Inflammatory macrophage treated with lipopolysaccharide for 4 hours (primary cell): ENCODE results near the gene CDCP1.

Source experiments
- DNase-seq: peaks from one replicate; pipeline ENCODE4 v3.0.0-alpha.2; 2020

Gene CDCP1, protein sequence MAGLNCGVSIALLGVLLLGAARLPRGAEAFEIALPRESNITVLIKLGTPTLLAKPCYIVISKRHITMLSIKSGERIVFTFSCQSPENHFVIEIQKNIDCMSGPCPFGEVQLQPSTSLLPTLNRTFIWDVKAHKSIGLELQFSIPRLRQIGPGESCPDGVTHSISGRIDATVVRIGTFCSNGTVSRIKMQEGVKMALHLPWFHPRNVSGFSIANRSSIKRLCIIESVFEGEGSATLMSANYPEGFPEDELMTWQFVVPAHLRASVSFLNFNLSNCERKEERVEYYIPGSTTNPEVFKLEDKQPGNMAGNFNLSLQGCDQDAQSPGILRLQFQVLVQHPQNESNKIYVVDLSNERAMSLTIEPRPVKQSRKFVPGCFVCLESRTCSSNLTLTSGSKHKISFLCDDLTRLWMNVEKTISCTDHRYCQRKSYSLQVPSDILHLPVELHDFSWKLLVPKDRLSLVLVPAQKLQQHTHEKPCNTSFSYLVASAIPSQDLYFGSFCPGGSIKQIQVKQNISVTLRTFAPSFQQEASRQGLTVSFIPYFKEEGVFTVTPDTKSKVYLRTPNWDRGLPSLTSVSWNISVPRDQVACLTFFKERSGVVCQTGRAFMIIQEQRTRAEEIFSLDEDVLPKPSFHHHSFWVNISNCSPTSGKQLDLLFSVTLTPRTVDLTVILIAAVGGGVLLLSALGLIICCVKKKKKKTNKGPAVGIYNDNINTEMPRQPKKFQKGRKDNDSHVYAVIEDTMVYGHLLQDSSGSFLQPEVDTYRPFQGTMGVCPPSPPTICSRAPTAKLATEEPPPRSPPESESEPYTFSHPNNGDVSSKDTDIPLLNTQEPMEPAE

DNA sequence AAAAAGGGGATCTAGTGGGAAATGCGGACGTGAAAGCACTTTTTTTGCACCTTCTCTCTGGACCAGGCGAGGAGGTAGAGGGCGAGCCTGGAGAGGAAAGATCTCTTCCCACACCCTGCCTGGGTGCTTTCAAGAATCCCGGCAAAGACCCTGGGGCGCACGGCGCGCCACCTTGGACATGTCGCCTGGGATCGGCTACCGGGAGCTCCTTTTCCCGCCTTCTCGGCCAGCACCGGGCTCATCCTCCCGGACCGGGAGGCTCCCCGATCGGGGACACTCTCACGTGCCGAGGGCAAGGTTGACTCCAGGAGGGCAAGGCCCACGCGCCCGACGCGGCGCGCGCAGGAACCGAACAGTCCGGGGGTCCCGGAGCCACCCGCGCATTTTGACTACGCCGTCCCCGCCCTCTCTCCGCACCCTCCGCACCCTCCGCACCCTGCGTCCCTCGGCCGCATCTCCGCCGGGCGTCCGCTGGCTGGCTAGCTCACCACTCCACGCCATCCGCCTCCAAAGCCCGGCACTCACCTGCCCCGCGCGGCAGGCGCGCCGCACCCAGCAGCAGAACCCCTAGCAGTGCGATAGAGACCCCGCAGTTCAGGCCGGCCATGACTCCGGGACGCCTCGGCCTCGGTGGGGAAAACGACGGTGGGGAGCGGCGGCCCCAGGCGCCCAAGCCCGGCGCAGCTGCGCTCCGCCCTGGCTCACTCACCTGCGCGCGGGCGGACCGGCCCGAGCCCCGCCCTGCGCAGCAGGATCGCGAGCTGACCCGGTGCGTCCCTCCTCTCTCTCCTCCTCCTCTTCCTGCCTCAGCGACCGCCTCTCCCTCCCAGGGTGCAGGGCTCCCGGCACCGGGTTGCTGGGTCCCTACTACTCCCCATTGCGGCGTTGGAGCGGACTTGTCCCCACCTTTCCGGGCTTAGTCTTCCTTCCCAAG lies at the start of gene CDCP1:
Gene CDCP1, minus strand, starts transcription at position 698 of the 934 bp plus-strand sequence. Its CDS starts 91 bp downstream, at position 607.
- DNase-seq: no peak

DNA sequence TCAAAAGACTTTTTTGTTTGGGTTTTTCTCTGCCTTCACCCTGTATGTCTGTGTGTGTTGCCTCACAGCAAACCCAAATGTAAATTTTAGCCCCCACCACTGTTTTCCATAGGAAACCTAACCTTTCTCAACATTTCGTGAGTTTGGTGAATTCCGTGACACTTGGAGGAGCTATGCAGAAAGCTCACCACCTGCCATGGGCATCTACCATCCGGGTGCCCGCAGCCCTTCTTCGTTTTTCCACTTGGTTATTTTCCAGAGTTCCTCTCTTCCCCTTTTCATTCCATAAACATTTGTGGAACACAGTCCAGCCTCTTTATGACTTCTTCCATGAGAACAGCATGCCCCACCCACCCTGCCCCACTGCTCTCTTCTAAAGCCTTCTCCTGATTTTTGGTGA lies 48.6 kb upstream of the CDCP1 start:
- no peak for DNase-seq

DNA sequence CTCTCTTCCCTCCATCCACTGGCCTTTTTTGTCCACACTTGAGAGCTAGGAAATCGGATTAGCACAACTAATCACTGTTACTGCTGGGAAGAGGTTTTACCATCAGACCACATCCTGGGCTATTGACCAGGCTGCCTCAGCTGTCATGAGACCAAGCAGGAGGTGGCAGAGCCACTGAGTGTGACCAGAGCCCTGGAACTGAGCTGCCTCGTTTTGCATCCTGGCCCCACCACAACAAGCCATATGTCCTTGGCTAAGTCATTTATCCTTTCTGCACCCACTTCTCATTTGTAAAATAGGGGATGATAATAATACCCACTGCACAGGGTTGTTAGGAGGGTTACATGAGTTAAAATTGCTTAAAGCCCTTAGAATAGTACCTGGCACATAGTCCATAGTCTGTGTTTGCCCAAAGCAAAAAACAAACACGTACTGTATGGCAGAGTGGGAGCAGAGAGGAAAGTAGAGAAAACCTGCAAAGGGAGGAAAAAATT lies 45.8 kb upstream of the CDCP1 start:
- DNase-seq: no peak

DNA sequence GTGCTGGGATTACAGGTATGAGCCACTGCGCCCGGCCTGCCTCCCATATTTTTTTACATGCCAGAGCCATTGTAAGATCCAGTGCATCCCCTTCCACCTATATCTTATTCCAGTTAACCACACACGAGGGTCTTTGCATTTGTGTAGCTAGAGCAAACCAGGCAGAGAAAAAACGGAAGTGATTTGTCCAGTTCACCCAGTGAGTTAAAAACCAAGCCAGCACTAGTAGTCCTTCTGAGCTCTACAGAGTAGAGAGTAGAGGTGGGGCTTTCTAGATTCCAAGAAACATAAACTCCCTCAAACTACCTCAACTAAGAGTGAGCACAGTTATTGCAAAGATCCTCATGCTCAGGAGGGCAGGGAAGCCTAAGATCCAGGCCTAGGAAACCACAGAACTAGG lies 45.2 kb upstream of the CDCP1 start:
- DNase-seq: no peak

DNA sequence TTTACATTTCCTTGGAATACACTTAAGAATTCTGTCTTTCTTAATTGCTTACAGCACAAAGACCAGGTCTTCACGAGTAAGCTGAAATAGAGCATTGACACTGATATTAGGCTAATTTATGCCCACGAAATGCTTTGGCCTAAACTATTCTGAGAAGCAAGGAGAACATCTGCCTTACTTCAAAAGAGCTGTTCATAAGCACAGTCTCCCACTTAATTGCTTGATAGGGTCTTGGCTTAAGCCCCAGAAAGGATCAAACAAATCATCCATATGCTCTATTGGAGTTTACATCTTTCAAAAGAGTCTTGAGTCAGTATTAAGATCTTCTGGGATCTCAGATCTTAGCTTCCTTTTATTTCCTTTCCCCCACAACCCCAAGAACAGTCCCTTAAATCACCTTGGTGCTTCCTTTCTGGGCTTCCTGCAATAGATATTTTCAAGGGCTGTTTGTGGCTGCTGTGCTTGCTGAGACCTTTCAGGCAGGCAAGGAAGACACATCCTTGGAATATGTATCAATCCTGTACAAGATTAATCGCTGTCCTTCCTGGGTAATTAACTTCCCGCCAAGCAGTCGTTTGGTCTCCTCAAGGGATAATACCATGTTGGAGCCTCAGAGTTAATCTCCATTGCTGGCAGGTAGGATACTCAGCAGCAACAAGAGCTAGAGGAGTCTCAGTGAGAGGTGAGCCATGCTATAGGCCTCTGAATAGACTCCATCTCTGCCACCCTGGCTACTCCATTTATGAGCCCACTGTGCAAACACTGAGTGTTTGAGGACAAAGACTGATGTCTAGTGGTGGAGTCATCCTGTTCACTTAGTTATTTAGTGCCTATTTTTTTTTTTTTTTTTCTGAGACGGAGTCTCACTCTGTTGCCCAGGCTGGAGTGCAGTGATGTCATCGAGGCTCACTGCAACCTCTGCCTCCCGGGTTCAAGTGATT lies 42.8 kb upstream of the CDCP1 start:
- DNase-seq: no peak

DNA sequence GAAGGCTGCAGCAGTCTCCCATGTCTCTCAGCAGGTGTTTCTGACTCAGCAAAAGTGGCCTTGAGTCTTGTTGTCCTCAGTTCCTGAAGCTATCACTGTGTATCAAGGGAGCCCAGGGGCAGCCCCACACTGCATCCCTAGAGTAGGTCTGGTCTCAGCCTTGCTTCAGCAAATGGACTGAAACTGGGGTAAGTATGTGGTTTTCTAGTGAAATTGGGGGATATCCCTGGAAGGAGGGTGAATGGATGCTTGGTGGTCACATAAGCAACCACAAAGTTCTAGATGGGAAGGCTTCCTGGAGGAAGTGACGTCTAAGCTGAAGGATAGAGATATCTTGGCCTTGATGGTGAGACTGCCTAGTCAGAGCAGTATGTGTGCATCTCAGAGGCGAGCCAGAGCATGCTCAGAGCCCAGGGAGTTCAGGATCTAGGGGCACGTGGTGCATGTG lies 41.5 kb upstream of the CDCP1 start:
- peak; percentile 22 for DNase-seq

DNA sequence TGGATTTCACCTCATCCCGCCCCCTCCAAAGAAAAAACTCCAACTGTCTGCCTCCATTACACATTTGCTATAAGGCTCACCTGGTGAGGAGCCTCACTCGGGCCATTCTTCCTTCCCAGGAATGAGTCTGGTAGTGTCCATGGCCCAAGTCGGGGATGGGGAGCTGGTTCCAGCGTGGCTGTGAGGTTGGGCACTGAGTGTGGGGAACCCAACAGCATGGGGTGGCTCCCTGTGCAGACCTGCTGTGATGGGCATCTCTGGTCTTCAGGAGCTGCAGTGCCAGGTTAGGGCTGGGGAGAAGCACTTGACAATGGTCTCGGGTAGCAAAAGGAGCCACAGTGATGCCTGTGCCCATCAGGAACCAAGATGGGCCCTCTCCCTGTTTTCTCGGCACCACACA lies 40.7 kb upstream of the CDCP1 start:
- no peak for DNase-seq

DNA sequence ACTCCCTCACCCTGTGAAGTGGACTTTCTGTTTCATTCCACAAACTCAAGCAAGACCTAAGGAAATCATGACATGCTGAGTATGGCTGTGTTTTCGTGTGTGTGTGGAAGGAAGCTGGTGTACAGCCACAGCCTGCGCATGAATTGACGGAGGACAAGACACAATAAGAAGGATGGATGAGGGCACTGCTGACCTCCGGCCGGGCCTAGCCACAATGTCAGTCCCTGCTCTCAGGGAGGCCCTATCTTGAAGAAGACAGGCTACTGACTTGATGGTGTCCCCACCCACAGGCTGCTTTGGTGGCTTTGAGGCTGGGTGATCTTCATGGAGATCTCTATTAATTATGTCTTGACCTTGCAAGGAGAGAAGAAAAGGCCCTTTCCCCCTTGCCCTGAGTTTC lies 39.3 kb upstream of the CDCP1 start:
- DNase-seq: no peak

DNA sequence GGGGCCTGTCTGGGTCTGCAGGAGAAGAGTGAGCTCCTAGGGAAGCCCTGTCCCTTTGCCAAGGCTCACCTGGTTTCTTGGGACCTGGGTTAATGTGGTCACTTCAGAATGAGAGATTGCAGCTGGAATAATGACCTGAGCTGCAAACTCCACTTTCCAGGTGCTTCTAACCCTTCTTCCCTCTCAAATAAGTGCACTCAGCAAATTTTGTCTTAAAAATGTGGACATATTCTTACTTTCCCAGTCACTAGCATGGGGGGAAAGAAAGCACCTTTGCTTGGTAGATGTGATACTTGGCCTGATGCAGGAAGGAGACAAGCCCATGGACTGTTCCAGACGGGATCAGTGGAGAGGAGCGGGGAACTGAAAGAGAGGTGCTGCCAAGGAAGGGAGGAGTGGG lies 38.9 kb upstream of the CDCP1 start:
- no peak for DNase-seq

DNA sequence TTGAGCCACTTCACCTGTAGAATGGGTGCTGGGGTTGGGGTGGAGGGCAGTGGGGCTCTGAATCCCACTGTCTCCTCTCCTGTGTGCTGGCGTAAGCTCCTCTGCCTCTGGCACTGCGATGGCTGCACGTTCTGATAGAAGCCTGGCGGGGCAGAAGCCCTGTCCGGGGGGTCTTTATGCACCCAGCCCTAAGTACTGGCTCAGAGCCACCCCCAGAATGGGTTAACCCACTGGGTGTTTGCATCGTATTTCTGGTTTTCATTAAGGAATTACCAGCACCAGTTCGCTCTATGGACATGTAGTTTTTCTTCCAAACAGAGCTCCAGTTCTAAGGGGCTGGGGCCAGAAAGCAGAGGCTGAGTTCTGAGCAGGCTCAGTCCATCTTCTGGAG lies 37.7 kb upstream of the CDCP1 start:
- DNase-seq: no peak

DNA sequence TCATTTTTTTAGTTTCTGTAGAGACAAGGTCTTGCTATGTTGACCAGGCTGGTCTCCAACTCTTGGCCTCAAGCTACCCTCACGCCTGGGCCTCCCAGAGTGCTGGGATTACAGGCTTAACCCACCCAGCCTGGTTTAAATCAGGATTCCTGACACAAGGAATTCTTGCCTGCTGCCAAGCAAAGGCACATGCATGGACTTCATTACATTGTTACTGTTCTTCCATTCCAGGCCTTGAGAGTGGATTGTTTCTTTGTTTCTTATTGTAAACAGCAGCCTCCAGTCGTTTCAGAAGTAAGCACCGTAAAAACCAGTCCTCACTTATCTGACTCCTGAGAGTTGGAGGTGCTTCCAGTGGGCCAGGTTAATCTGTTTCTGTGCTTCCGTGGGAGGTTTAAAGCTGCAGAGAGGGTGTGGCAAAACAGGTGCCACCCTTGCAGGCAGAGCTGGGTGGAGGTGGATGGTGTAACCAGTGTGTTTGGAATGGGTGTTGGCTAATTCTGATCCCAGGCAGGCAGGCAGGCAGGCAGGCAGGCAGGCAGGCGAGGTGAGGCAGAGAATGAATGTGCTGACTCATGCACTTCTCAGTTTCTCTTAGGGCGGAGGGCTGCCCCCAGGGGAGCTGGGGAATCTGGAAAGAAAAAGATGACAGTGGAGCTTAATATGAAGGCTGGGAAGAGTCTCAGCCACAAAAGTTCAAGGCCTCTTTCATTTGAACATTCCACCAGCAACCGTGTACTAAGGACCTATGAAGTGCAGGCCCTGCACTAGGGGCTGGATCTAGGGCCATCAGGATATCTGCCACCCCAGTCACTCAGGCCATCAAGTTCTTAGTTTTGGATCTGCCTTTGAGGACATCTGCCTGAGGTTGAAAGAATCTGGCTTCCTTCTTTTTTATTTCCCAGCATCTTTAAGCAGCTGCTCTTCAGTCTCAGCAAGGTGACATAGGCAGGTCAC lies 37.0 kb upstream of the CDCP1 start:
- DNase-seq: no peak

DNA sequence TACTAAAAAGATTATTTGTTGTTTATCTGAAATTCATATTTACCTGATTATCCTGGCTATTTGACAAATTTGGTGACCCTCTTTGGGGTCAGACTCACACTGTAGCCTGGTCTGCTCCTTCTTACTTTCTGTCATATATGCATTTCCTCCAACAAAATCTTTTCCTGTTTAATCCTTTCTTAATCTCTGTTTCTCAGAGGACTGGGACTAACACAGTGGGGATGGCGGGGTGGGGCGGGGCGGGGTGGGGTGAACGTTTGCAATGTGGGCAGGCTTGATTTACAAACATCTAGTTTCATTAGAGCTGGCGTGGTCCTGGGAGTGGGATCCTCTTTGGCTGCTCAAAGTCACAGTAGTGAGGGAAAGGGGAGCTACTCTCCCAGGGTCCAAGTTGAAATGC lies 35.3 kb upstream of the CDCP1 start:
- no peak for DNase-seq

DNA sequence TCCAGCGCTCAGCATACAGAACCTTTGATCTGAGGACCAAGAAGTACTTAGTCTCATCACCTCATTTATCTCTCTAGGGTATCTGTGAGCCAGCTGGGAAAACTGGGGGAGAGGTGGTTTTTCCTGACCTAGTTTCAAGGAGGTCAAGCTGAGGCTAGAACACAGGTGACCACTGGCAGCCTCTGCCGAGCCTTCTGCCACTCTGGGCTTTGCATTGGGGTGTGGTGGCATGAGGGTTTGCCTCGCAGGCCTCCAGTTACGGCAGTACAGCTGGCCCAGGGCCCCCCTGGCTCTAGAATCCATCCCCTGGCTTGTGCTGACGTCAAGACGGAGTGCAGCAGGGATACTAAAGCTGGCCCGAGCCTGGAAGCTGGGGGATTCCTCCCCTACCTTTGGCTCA lies 34.7 kb upstream of the CDCP1 start:
- no peak for DNase-seq

DNA sequence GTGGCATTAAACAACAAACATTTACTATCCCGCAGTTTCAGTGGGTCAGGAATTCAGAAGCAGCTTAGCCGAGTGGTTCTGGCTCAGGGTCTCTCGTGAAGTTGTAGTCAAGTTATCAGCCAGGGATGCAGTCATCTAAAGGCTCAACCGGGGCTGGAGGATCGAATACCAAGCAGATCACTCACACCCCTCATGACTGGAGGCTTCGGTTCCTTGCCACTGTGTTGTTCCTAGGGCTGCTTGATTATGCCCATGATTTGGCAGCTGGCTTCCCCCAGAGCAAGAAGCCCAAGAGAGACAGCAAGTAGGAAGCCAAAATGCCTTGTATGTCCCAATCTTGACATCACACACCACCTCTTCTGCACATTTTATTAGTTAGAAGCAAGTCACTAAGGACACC lies 33.9 kb upstream of the CDCP1 start:
- no peak for DNase-seq

DNA sequence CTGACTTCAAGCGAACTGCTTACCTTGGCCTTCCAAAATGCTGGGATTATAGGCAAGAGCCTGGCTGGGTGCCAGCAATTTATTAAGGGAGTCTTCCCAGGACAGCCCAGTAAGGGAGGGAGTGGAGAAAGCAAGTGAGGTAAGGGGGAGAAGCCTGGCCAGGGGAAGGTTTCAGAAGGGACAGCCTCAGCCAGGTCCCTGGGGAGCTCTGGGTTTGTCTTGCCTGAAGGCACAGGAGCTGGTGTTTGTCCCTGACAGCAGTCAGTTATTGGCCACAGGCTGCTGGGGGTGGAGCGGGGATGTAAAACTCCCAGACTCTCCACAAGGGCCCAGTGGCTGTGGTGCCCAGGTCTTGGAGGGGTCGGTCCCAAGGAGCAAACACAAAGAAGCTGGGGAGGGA lies 33.0 kb upstream of the CDCP1 start:
- DNase-seq: no peak

DNA sequence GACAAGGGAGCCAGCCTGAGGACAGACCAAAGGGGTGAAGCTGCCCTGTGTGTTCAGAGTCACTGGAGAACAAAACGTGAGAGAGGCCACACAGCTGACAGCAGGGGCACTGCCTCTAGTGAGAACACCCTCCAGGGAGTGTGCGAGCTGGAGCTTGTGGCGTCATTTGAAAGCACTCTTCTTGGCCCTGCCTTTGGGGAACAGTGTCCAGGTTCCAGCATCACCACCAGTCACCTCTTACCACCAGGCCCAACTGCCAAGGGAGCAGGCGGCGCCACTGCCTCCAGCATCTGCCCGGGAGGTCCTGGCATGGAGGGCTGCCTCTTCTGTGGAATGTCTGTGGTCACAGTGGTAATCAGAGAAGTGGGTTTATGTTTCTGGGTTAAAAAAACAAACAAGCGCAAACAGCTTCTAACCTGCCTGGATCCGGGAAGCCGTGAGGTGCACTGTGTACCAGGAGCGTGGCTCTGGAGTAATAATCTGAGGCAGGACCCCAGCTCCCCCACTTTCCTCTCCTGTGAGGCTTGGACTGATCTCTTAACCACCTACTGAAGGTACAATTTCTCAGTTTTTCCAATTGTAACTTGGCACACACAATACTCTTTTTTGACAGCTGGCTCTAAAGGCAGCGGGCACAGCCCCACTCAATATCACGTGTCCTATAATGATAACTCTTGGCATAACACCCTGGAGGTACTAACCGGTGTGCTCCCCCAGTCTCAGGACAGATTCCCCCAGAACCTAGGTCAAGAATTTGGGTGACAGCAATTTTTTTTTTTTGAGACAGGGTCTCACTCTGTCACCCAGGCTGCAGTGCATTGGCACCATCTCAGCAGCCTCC lies 32.2 kb upstream of the CDCP1 start:
- DNase-seq: no peak

DNA sequence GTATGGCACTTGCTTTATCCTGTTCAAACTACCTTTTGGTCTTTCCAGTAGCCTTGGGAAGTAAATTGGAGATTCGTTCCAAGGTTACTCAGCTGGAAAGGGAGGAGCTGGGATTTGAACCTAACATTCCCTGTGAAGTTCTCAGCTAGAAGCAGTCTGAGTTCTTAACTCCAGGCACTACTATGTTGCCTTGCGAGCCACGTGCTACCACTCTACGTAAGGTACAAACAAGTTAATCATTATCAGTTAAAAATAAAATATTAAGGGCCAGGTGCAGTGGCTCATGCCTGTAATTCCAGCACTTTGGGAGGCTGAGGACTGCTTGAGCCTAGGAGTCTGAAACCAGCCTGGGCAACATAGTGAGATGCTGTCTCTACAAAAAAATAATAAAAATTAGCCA lies 30.7 kb upstream of the CDCP1 start:
- DNase-seq: no peak

DNA sequence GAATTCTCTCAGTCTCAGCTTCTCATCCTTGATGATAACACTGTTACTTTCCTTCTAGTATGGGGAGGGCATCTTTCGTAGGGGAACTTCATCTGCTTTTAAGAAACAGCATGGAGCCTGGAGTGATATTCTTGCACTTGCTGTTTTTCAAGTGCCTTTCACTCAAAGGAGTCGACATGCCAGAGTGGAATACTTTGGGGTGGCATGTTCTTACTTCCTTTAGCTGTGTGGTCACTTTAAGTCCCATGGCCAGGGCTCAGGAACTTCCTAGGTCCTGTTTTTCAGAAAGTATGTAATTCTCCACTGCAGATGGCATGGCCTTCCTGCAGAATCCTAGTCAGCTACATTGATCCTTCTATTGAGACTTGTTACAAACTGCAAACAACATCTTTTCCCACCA lies 28.1 kb upstream of the CDCP1 start:
- no peak for DNase-seq

DNA sequence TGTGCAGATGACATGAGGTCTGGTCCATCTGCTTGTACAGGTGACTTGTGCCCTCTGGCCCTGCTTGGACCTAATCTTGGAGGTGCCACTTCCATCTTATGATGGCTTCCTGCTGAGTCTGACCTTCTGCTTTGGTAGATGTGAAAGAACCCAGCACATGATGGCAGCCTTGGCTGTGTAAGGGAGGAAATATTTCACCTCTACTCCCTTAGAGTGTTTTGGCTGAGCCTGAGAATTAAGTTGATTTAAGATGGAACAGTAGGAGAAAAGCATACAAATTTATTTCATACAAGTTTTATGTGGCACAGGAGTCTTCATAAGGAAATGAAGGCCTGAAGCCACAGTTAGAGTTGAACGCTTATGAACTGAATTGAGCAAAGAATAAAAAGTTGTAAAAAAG lies 27.6 kb upstream of the CDCP1 start:
- no peak for DNase-seq

DNA sequence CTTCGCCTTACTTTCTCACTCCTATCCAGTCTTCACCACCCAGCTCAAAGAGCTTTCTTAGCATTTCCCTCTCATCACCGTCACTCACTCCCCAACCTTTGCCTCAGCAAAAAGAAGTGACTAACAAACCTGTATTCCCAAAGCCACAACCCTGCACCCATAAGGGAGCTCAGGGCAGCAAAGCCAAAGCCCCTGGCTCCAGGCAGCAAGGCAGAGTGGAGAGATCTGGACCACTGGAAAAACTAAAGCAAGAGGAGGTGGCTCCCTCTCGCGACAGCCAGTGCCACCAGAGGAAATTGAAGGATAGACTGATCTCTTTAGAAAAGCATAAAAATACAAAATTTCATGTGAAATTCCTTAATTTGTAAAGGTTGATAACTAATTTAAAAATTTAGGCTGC lies 25.1 kb upstream of the CDCP1 start:
- no peak for DNase-seq
